Heart right ventricle (tissue), 16 donors: ENCODE measurements around the gene MAK. TPM values are rescaled to one million over a fixed set of nuclear protein-coding genes. Genes with fewer than 3 reads are reported as not detected.
"Not testable (repeated sequence)": the region's sequence is repeated elsewhere in the genome, so short reads cannot be mapped to it uniquely, and the experiment has no call there.

Source experiments
- ATAC-seq, 8 donors: fragments of 200-7000 bp; cut with Tn5 transposase; one replicate each; pipeline ENCODE4 v1.9.1; 2020; ENCODE audit warnings: mild to moderate bottlenecking in 8 of 8, moderate library complexity in 8 of 8, moderate number of reproducible peaks in 1 of 8
- DNase-seq, 2 donors: peaks; one replicate each; pipeline ENCODE4 v3.0.0-alpha.2; 2020
- H3K27ac ChIP-seq, 10 donors: fragments of 200-600 bp; sonication (generic) in 2 of 10; one replicate each; pipeline versions ENCODE4 v1.5.0 to v1.8.0; 2020 to 2022; ENCODE audit warnings: mild to moderate bottlenecking in 3 of 10
- H3K27me3 ChIP-seq, 7 donors: fragments of 200-600 bp; one replicate each; pipeline ENCODE4 v1.8.0; 2021 to 2022; ENCODE audit warnings: mild to moderate bottlenecking in 2 of 7
- H3K36me3 ChIP-seq, 9 donors: fragments of 200-600 bp; sonication (generic) in 1 of 9; one replicate each; pipeline versions ENCODE4 v1.5.0 to v1.8.0; 2020 to 2022; ENCODE audit warnings: mild to moderate bottlenecking in 2 of 9
- H3K4me1 ChIP-seq, 9 donors: fragments of 200-600 bp; sonication (generic) in 1 of 9; one replicate each; pipeline versions ENCODE4 v1.5.0 to v1.8.0; 2020 to 2022; ENCODE audit warnings: mild to moderate bottlenecking in 4 of 9
- H3K4me3 ChIP-seq, 10 donors: fragments of 200-600 bp; sonication (generic) in 2 of 10; one replicate each; pipeline versions ENCODE4 v1.5.0 to v1.8.0; 2020 to 2022; ENCODE audit warnings: mild to moderate bottlenecking in 7 of 10, moderate library complexity in 2 of 10
- H3K9me3 ChIP-seq, 11 donors: fragments of 200-600 bp in 10 of 11; sonication (generic) in 2 of 11; one replicate each; pipeline versions ENCODE4 v1.5.0 to v1.8.0; 2013 to 2022; ENCODE audit warnings: mild to moderate bottlenecking in 2 of 11, control low read depth in 1 of 11, moderate library complexity in 1 of 11
- CTCF ChIP-seq, 9 donors: fragments of 200-600 bp; sonication (generic) in 2 of 9; IDR thresholded peaks; one replicate each; pipeline versions ENCODE4 v1.5.0 to v1.8.0; 2021 to 2022; ENCODE audit warnings: antibody characterized with exemption in 9 of 9, mild to moderate bottlenecking in 5 of 9, moderate library complexity in 1 of 9
- WGBS, 2 donors: extraction: QIAGEN DNeasy Blood & Tissue Kit; methylation state at CpG; one replicate each; pipeline ENCODE4 v1.1.7; 2013; ENCODE audit warnings: inconsistent platforms in 1 of 2; 5-methylcytosine and 5-hydroxymethylcytosine counted together
- intact Hi-C, 10 donors: fragments of 100-400 bp; cut with DNase I; formaldehyde crosslinking; loops; one replicate each; pipeline versions ENCODE4 v1.11.1 to v1.14.2; 2022
- polyA plus RNA-seq, 2 donors: library from polyadenylated mRNA; stranded (reverse); fragments of 200-250 nt; gene quantifications; one replicate each; pipeline ENCODE4 v1.2.3, GENCODE V29; 2013
- total RNA-seq, 10 donors: library from RNA; stranded (reverse); fragmentation: NEBNext Ultra II Directional in 3 of 10; extraction: Animal tissue kit (Norgen Biotek cat#: 25700) in 3 of 10; gene quantifications; one replicate each; pipeline versions ENCODE4 v1.2.1 to v1.2.4, GENCODE V29; 2021 to 2023
- donor health status: Arrhythmogenic right ventricular cardiomyopathy.
- donor health status: ischemic (EF 13 %, LVEDD 7.1; RV severe dilation, severe dysfunction).
- donor health status: healthy with polysubstance abuse.
- donor health status: DM: no; HTN: yes; CAD: no.
- donor health status: DM: no; HTN: no; CAD: no.
- donor health status: ischemic (EF 25% LVEDD 6.9; RV normal size, moderate dysfunction).
- donor health status: ischemic (EF 25% LVEDD 5.7; RV mildly dilated, moderate dysfunction).
- donor health status: healthy.
- donor health status: DM: yes; HTN: yes; CAD: no.
- donor health status: Ischemic cardiomyopathy.
- donor health status: ischemic (EF 35%, LVEDD 5.7; RV mildly dilated, moderate dysfunction).
- donor health status: nonischemic (EF 11% LVEDD 7.7; RV severe dilation, severe dysfunction).
- donor health status: DM: yes; HTN: yes; CAD: no.
- donor health status: PGD.
- donor health status: ischemic (EF 29% LVEDD 5.4; RV normal size, mild dysfunction).
- donor health status: nonischemic (EF 23%, LVEDD 6.1; RV moderate dilation, normal function).

The MAK gene
- total and polyA plus RNA-seq, 12 donors, result 0.01 to 0.25 (median 0.12) TPM; not detected in 4

- DNase-seq (no peak), ATAC-seq (no peak)
- H3K4me1 ChIP-seq, result no peaks in the 10 kb centered on the region
- intact Hi-C loops, result no loop called here
- H3K27me3 ChIP-seq, result peaks cover 0 to 10% (median 0%) of the 10 kb centered on the region in 7 donors
- no peaks in the 10 kb centered on the region for H3K36me3 ChIP-seq
- H3K9me3 ChIP-seq, result peaks cover 0 to 2% (median 0%) of the 10 kb centered on the region in 11 donors
- no peak overlapping the region for H3K4me3 ChIP-seq
- WGBS, 2 donors, result 41 to 45% methylated on average over 1 of the region's 1 CpG
- H3K27ac ChIP-seq, result no peak overlapping the region
- no peak for TF ChIP-seq CTCF (IDR thresholded peaks at IDR 0.05)
Measured at GRCh38 chr6:10873374-10873773, 35.0 kb upstream of the MAK start.

- H3K4me3 ChIP-seq, result no peak overlapping the region
- H3K4me1 ChIP-seq, result no peaks in the 10 kb centered on the region
- no peak for ATAC-seq
- H3K9me3 ChIP-seq, result no peaks in the 10 kb centered on the region
- no peak for DNase-seq
- intact Hi-C loops, result no loop called here
- 85 to 88% methylated on average over 3 of the region's 3 CpGs for WGBS, 2 donors
- no peaks in the 10 kb centered on the region for H3K36me3 ChIP-seq
- no peak for TF ChIP-seq CTCF (IDR thresholded peaks at IDR 0.05)
- peaks cover 0 to 4% (median 0%) of the 10 kb centered on the region in 7 donors for H3K27me3 ChIP-seq
- no peak overlapping the region for H3K27ac ChIP-seq
Measured at GRCh38 chr6:10867952-10868351, 29.6 kb upstream of the MAK start.

GRCh38 chr6:10866709-10867108, 28.4 kb upstream of the MAK start:
- H3K4me3 ChIP-seq, ATAC-seq: not testable (repeated sequence)
- WGBS, 2 donors, result 79 to 81% methylated on average over 3 of the region's 3 CpGs

GRCh38 chr6:10863031-10863430, 24.7 kb upstream of the MAK start:
- 92 to 95% methylated on average over 7 of the region's 7 CpGs for WGBS, 2 donors

More at GRCh38 chr6:10866709-10867108, 28.4 kb upstream of the MAK start:
- H3K27ac ChIP-seq, H3K9me3 ChIP-seq, H3K4me1 ChIP-seq, H3K36me3 ChIP-seq, H3K27me3 ChIP-seq, DNase-seq, intact Hi-C loops: not testable (repeated sequence)

GRCh38 chr6:10862361-10862760, 24.0 kb upstream of the MAK start:
- no peak for ATAC-seq
- 73 to 77% methylated on average over 4 of the region's 4 CpGs for WGBS, 2 donors
- peaks cover 0 to 2% (median 0%) of the 10 kb centered on the region in 11 donors for H3K9me3 ChIP-seq
- DNase-seq, result no peak
- H3K4me3 ChIP-seq, result no peak overlapping the region
- no peak for TF ChIP-seq CTCF (IDR thresholded peaks at IDR 0.05)
- intact Hi-C loops, result no loop called here
- no peaks in the 10 kb centered on the region for H3K4me1 ChIP-seq
- no peaks in the 10 kb centered on the region for H3K27me3 ChIP-seq
- H3K27ac ChIP-seq, result no peak overlapping the region
- peaks cover 0 to 3% (median 0%) of the 10 kb centered on the region in 9 donors for H3K36me3 ChIP-seq

More at GRCh38 chr6:10863031-10863430, 24.7 kb upstream of the MAK start:
- ATAC-seq, DNase-seq, intact Hi-C loops, H3K9me3 ChIP-seq, H3K27me3 ChIP-seq, H3K36me3 ChIP-seq, H3K4me3 ChIP-seq, H3K4me1 ChIP-seq, H3K27ac ChIP-seq: not testable (repeated sequence)
